Liver (tissue), 9 donors: ENCODE measurements around the gene MOV10L1. TPM values are rescaled to one million over a fixed set of nuclear protein-coding genes. Genes with fewer than 3 reads are reported as not detected.

Experiments used
- DNase-seq: peaks from one replicate; pipeline ENCODE4 v3.0.0-alpha.2; 2017; ENCODE audit warnings: low spot score
- H3K27ac ChIP-seq, 2 donors: one replicate each; pipeline ENCODE4 v1.7.0; 2013; ENCODE audit warnings: inconsistent platforms in 2 of 2, low read length in 2 of 2, control low read depth in 1 of 2, low read depth in 1 of 2, mild to moderate bottlenecking in 1 of 2
- H3K27me3 ChIP-seq, 4 donors: one replicate each; pipeline versions ENCODE4 v1.6.1 to v1.7.0; 2013; ENCODE audit warnings: low read length in 3 of 4, inconsistent platforms in 1 of 4, mild to moderate bottlenecking in 1 of 4, moderate library complexity in 1 of 4; ENCODE audit not compliant: control insufficient read depth in 4 of 4, insufficient read depth in 4 of 4
- H3K36me3 ChIP-seq, 4 donors: one replicate each; pipeline versions ENCODE4 v1.6.1 to v1.7.0; 2013; ENCODE audit warnings: low read length in 3 of 4, mild to moderate bottlenecking in 3 of 4, low read depth in 1 of 4, moderate library complexity in 1 of 4; ENCODE audit not compliant: control insufficient read depth in 4 of 4, insufficient read depth in 3 of 4
- H3K4me1 ChIP-seq, 4 donors: one replicate each; pipeline versions ENCODE4 v1.6.1 to v1.7.0; 2013; ENCODE audit warnings: low read length in 3 of 4, mild to moderate bottlenecking in 3 of 4, moderate library complexity in 1 of 4; ENCODE audit not compliant: control insufficient read depth in 4 of 4, insufficient read depth in 4 of 4
- H3K4me3 ChIP-seq, 3 donors: one replicate each; pipeline versions ENCODE4 v1.6.1 to v1.7.0; 2013; ENCODE audit warnings: low read length in 3 of 3, control low read depth in 1 of 3, low read depth in 1 of 3, mild to moderate bottlenecking in 1 of 3
- H3K9ac ChIP-seq, 2 donors: one replicate each; pipeline ENCODE4 v1.7.0; 2013; ENCODE audit warnings: low read length in 2 of 2, mild to moderate bottlenecking in 2 of 2, moderate library complexity in 2 of 2, control low read depth in 1 of 2, low read depth in 1 of 2
- H3K9me3 ChIP-seq, 4 donors: one replicate each; pipeline versions ENCODE4 v1.6.1 to v1.7.0; 2013; ENCODE audit warnings: low read length in 3 of 4; ENCODE audit not compliant: control insufficient read depth in 4 of 4
- ATF3 ChIP-seq: IDR thresholded peaks from 2 replicates; pipeline ENCODE4 v1.6.1; 2016; ENCODE audit warnings: antibody characterized with exemption
- CTCF ChIP-seq: fragments of 150-350 bp; IDR thresholded peaks from 2 replicates; pipeline ENCODE4 v1.5.1; 2017; ENCODE audit warnings: improper control_type of control experiment, low read depth, low read length; ENCODE audit not compliant: missing input control
- EGR1 ChIP-seq, 2 donors: IDR thresholded peaks; 2 replicates each; pipeline ENCODE4 v1.6.1; 2016 to 2018; ENCODE audit warnings: antibody characterized with exemption in 2 of 2, low read depth in 2 of 2
- FOXA2 ChIP-seq: IDR thresholded peaks from 2 replicates; pipeline ENCODE4 v1.6.1; 2016; ENCODE audit warnings: antibody characterized with exemption
- HNF4A ChIP-seq, 2 donors: conservative IDR thresholded peaks; 2 replicates each; pipeline ENCODE4 v1.6.1; 2016; ENCODE audit warnings: antibody characterized with exemption in 2 of 2, mild to moderate bottlenecking in 2 of 2
- HNF4G ChIP-seq: IDR thresholded peaks from 2 replicates; pipeline ENCODE4 v1.6.1; 2016; ENCODE audit warnings: antibody characterized with exemption
- JUND ChIP-seq, 2 donors: IDR thresholded peaks; 2 replicates each; pipeline ENCODE4 v1.6.1; 2016; ENCODE audit warnings: antibody characterized with exemption in 2 of 2
- MAX ChIP-seq: IDR thresholded peaks from 2 replicates; pipeline ENCODE4 v1.6.1; 2016; ENCODE audit warnings: antibody characterized with exemption
- NR2F2 ChIP-seq: IDR thresholded peaks from 2 replicates; pipeline ENCODE4 v1.6.1; 2016; ENCODE audit warnings: antibody characterized with exemption
- RAD21 ChIP-seq, 2 donors: IDR thresholded peaks; 2 replicates each; pipeline ENCODE4 v1.6.1; 2016; ENCODE audit warnings: antibody characterized with exemption in 2 of 2, mild to moderate bottlenecking in 2 of 2
- RXRA ChIP-seq, 2 donors: IDR thresholded peaks; 2 replicates each; pipeline ENCODE4 v1.6.1; 2017 to 2018; ENCODE audit warnings: antibody characterized with exemption in 2 of 2, mild to moderate bottlenecking in 1 of 2
- SP1 ChIP-seq: IDR thresholded peaks from 2 replicates; pipeline ENCODE4 v1.6.1; 2018; ENCODE audit warnings: antibody characterized with exemption, mild to moderate bottlenecking
- TAF1 ChIP-seq: conservative IDR thresholded peaks from 2 replicates; pipeline ENCODE4 v1.6.1; 2016; ENCODE audit warnings: antibody characterized with exemption, mild to moderate bottlenecking
- YY1 ChIP-seq: IDR thresholded peaks from 2 replicates; pipeline ENCODE4 v1.6.1; 2016; ENCODE audit warnings: antibody characterized with exemption, mild to moderate bottlenecking
- ZBTB33 ChIP-seq: IDR thresholded peaks from 2 replicates; pipeline ENCODE4 v1.6.1; 2016; ENCODE audit warnings: antibody characterized with exemption
- WGBS: extraction: QIAGEN DNeasy Blood & Tissue Kit; methylation state at CpG from one replicate; pipeline ENCODE4 v1.1.7; 2013; 5-methylcytosine and 5-hydroxymethylcytosine counted together
- polyA plus RNA-seq, 2 donors: library from polyadenylated mRNA; stranded (reverse) in 1 of 2; unstranded in 1 of 2; fragments of 200-250 nt in 1 of 2; fragments of >200 nt in 1 of 2; fragmentation: Nextera tagmentation in 1 of 2; extraction: Ambion mirVana in 1 of 2; gene quantifications; one replicate each; pipeline versions ENCODE4 v1.2.1 to v1.2.3, GENCODE V29; 2013 to 2015
- total RNA-seq, 2 donors: library from RNA; depleted of rRNA; stranded (reverse); fragments of >200 nt; gene quantifications; one replicate each; pipeline ENCODE4 v1.2.3, GENCODE V29; 2014
- donor health status: healthy.
- donor health status: healthy.
- donor health status: healthy.
- donor health status: healthy.
- donor health status: healthy.

MOV10L1 gene
- total and polyA plus RNA-seq, 4 donors = 0.07 to 0.47 (median 0.17) TPM

- no peaks in the 10 kb centered on the region for H3K27me3 ChIP-seq
- H3K27ac ChIP-seq = peak overlapping the region; percentile 12 to 45
- H3K9ac ChIP-seq = no peak overlapping the region
- WGBS = 18% methylated on average over 6 of the region's 6 CpGs
- H3K36me3 ChIP-seq = no peaks in the 10 kb centered on the region
- H3K9me3 ChIP-seq = peaks cover 0 to 4% (median 0%) of the 10 kb centered on the region in 4 donors
- DNase-seq = no peak
- no peak overlapping the region for H3K4me3 ChIP-seq
- TF ChIP-seq HNF4G (no peak), HNF4A (conservative IDR thresholded peaks at IDR 0.05) (peak; percentile 15 to 30), SP1 (peak; percentile 62), YY1 (peak; percentile 43), RXRA (IDR thresholded peaks at IDR 0.05) (peak in 1 of 2 donors; percentile 35)
- peaks cover 7 to 24% (median 16%) of the 10 kb centered on the region in 4 donors for H3K4me1 ChIP-seq
Observed at GRCh38 chr22:50119768-50120251, 30.0 kb downstream of the MOV10L1 start.

GRCh38 chr22:50121202-50121740, 31.5 kb downstream of the MOV10L1 start:
- DNase-seq = no peak
- Histone ChIP-seq H3K9ac (no peak overlapping the region), H3K27me3 (no peaks in the 10 kb centered on the region), H3K27ac (no peak overlapping the region), H3K4me3 (no peak overlapping the region), H3K4me1 (peaks cover 7 to 24% (median 16%) of the 10 kb centered on the region in 4 donors), H3K9me3 (peaks cover 0 to 4% (median 0%) of the 10 kb centered on the region in 4 donors), H3K36me3 (no peaks in the 10 kb centered on the region)
- TF ChIP-seq RAD21 (IDR thresholded peaks at IDR 0.05) = no peak
- no peak for TF ChIP-seq JUND (IDR thresholded peaks at IDR 0.05)
- no peak for TF ChIP-seq EGR1 (IDR thresholded peaks at IDR 0.05; ENCODE audit: low read depth in 2 of 2)
- TF ChIP-seq HNF4A (conservative IDR thresholded peaks at IDR 0.05) = no peak
- no peak for TF ChIP-seq CTCF
- no peak for TF ChIP-seq SP1
- TF ChIP-seq YY1 = no peak
- TF ChIP-seq NR2F2 = no peak
- no peak for TF ChIP-seq ZBTB33
- TF ChIP-seq ATF3 = no peak
- no peak for TF ChIP-seq RXRA (IDR thresholded peaks at IDR 0.05)
- TF ChIP-seq FOXA2 = no peak
- TF ChIP-seq MAX = no peak
- TF ChIP-seq TAF1 = no peak
- WGBS = 64% methylated on average over 11 of the region's 11 CpGs

GRCh38 chr22:50123119-50123518, 33.3 kb downstream of the MOV10L1 start:
- H3K4me1 ChIP-seq = peaks cover 7 to 24% (median 16%) of the 10 kb centered on the region in 4 donors
- 71% methylated on average over 4 of the region's 4 CpGs for WGBS
- no peak overlapping the region for H3K4me3 ChIP-seq
- TF ChIP-seq TAF1 (no peak), FOXA2 (no peak)
- no peak overlapping the region for H3K27ac ChIP-seq
- H3K36me3 ChIP-seq = no peaks in the 10 kb centered on the region
- H3K9me3 ChIP-seq = peaks cover 0 to 4% (median 0%) of the 10 kb centered on the region in 4 donors
- DNase-seq = no peak
- no peak overlapping the region for H3K9ac ChIP-seq
- no peaks in the 10 kb centered on the region for H3K27me3 ChIP-seq
